HCT116 (cell line): ENCODE results near the gene CDIP1. TPM values are rescaled to one million over a fixed set of nuclear protein-coding genes. Genes with fewer than 3 reads are reported as not detected.

Experiments used
- ATAC-seq: fragments of 200-7000 bp; cut with Tn5 transposase; 2 replicates; pipeline ENCODE4 v1.9.1; 2020; ENCODE audit warnings: mild to moderate bottlenecking, moderate library complexity
- BruUV-seq: library from RNA; stranded (reverse); fragments of 400-500 nt; replicated peaks from 2 replicates; lab custom pipeline; 2021; lab: Mats Ljungman, UMichigan
- CTCF ChIA-PET: fragments of 300-600 bp; sonication (Branson Sonifier 250); formaldehyde crosslinking; loops from one replicate; lab custom pipeline; 2021; ENCODE audit warnings: antibody characterized with exemption; lab: Charles Lee
- POLR2A ChIA-PET: fragments of 300-600, 350-600 bp; sonication (Branson Sonifier 250); formaldehyde crosslinking; loops from one replicate; lab custom pipeline; 2021; ENCODE audit warnings: antibody characterized with exemption; lab: Charles Lee
- RAD21 ChIA-PET, 2 experiments: fragments of 300-600 bp; sonication (Branson Sonifier 250); formaldehyde crosslinking; loops; one replicate each; lab custom pipeline; 2023; ENCODE audit warnings: low total read pairs in 2 of 2; ENCODE audit not compliant: uncharacterized antibody in 2 of 2, unreplicated experiment in 2 of 2, low non-redundant PET in 1 of 2; lab: Charles Lee
- DNase-seq: peaks from one replicate; pipeline ENCODE4 v3.0.0-alpha.2; 2010; ENCODE audit warnings: low read depth, low spot score
- H2AFZ ChIP-seq: fragments of 200-600 bp; shearing (Covaris generic), sonication (generic); 2 replicates; pipeline ENCODE4 v1.6.1; 2017; ENCODE audit warnings: low read depth, mixed run types, mixed read lengths, antibody characterized with exemption, low read length; ENCODE audit not compliant: poor library complexity, severe bottlenecking
- H3K27ac ChIP-seq: 2 replicates; pipeline ENCODE4 v1.5.1; 2012; ENCODE audit warnings: low read depth, low read length
- H3K27me3 ChIP-seq: fragments of 200-600 bp; sonication (generic); 2 replicates; pipeline ENCODE4 v1.6.1; 2016; ENCODE audit warnings: mixed run types, low read length, mixed read lengths; ENCODE audit not compliant: insufficient read depth
- H3K36me3 ChIP-seq, 2 experiments: fragments of 200-500 bp in 1 of 2; fragments of 200-600 bp in 1 of 2; sonication (Bioruptor generic) in 1 of 2; sonication (generic) in 1 of 2; 2 replicates each; pipeline versions ENCODE4 v1.5.1 to v1.6.1; 2014 to 2016; ENCODE audit warnings: low read length in 2 of 2, inconsistent platforms in 1 of 2, mixed read lengths in 1 of 2, mixed run types in 1 of 2; ENCODE audit not compliant: insufficient read depth in 2 of 2, control insufficient read depth in 1 of 2
- H3K4me1 ChIP-seq, 2 experiments: fragments of 200-600 bp in 1 of 2; sonication (generic) in 1 of 2; 2 replicates each; pipeline versions ENCODE4 v1.5.1 to v1.6.1; 2012 to 2017; ENCODE audit warnings: low read length in 2 of 2, inconsistent platforms in 1 of 2, mild to moderate bottlenecking in 1 of 2, mixed read lengths in 1 of 2, mixed run types in 1 of 2, moderate library complexity in 1 of 2; ENCODE audit not compliant: insufficient read depth in 2 of 2, control insufficient read depth in 1 of 2
- H3K4me2 ChIP-seq: fragments of 200-600 bp; sonication (generic); 2 replicates; pipeline ENCODE4 v1.6.1; 2017; ENCODE audit warnings: mixed run types, low read length, mixed read lengths
- H3K4me3 ChIP-seq, 2 experiments: fragments of 200-600 bp in 1 of 2; sonication (generic) in 1 of 2; replicated peaks in 1 of 2; 2 replicates each; pipeline ENCODE4 v1.5.1; 2011 to 2016; ENCODE audit warnings: low read length in 2 of 2, control low read depth in 1 of 2, low read depth in 1 of 2, mild to moderate bottlenecking in 1 of 2, mixed read lengths in 1 of 2, mixed run types in 1 of 2
- H3K79me2 ChIP-seq: fragments of 200-600 bp; sonication (generic); 2 replicates; pipeline ENCODE4 v1.6.1; 2017; ENCODE audit warnings: mild to moderate bottlenecking, mixed run types, low read length, moderate library complexity, mixed read lengths; ENCODE audit not compliant: insufficient read depth
- H3K9ac ChIP-seq: fragments of 200-600 bp; sonication (generic); 2 replicates; pipeline ENCODE4 v1.6.1; 2016; ENCODE audit warnings: low read length, mixed read lengths
- H3K9me2 ChIP-seq: fragments of 200-600 bp; sonication (generic), shearing (Covaris generic); 2 replicates; pipeline ENCODE4 v1.6.1; 2017; ENCODE audit warnings: mixed run types, mild to moderate bottlenecking, moderate library complexity; ENCODE audit not compliant: insufficient read depth
- H3K9me3 ChIP-seq, 2 experiments: fragments of 200-500 bp in 1 of 2; fragments of 200-600 bp in 1 of 2; sonication (Bioruptor generic) in 1 of 2; sonication (generic) in 1 of 2; 2 replicates each; pipeline ENCODE4 v1.6.1; 2014 to 2017; ENCODE audit warnings: low read length in 2 of 2, mixed read lengths in 2 of 2, inconsistent platforms in 1 of 2, low read depth in 1 of 2, mild to moderate bottlenecking in 1 of 2, mixed run types in 1 of 2, moderate library complexity in 1 of 2; ENCODE audit not compliant: control insufficient read depth in 1 of 2, insufficient read depth in 1 of 2
- H4K20me1 ChIP-seq: fragments of 200-600 bp; sonication (generic), shearing (Covaris generic); 2 replicates; pipeline ENCODE4 v1.6.1; 2017; ENCODE audit warnings: mixed run types, mild to moderate bottlenecking, moderate library complexity; ENCODE audit not compliant: insufficient read depth
- ATF3 ChIP-seq: IDR thresholded peaks from 2 replicates; pipeline ENCODE4 v1.6.1; 2012
- CBX3 ChIP-seq: IDR thresholded peaks from 2 replicates; pipeline ENCODE4 v1.6.1; 2012; ENCODE audit warnings: low read depth
- CEBPB ChIP-seq: IDR thresholded peaks from 2 replicates; pipeline ENCODE4 v1.6.1; 2012; ENCODE audit warnings: low read depth
- EGR1 ChIP-seq: IDR thresholded peaks from 2 replicates; pipeline ENCODE4 v1.6.1; 2012; ENCODE audit warnings: low read depth
- ELF1 ChIP-seq: IDR thresholded peaks from 2 replicates; pipeline ENCODE4 v1.6.1; 2012; ENCODE audit warnings: low read depth, borderline replicate concordance
- EZH2phosphoT487 ChIP-seq: fragments of 200-600 bp; IDR thresholded peaks from 2 replicates; pipeline ENCODE4 v1.6.1; 2018; ENCODE audit warnings: antibody characterized with exemption, borderline replicate concordance
- FOSL1 ChIP-seq: IDR thresholded peaks from 2 replicates; pipeline ENCODE4 v1.6.1; 2012; ENCODE audit warnings: low read depth
- JUND ChIP-seq: IDR thresholded peaks from 2 replicates; pipeline ENCODE4 v1.6.1; 2012
- POLR2A ChIP-seq: IDR thresholded peaks from 2 replicates; pipeline ENCODE4 v1.7.0; 2011; ENCODE audit warnings: borderline replicate concordance; ENCODE audit not compliant: insufficient read depth, insufficient read length; ENCODE audit errors: extremely low read depth
- POLR2AphosphoS5 ChIP-seq: IDR thresholded peaks from 2 replicates; pipeline ENCODE4 v1.6.1; 2011; ENCODE audit warnings: mild to moderate bottlenecking, low read depth, low read length, moderate library complexity
- RAD21 ChIP-seq: IDR thresholded peaks from 2 replicates; pipeline ENCODE4 v1.6.1; 2012; ENCODE audit warnings: low read depth, mild to moderate bottlenecking
- SIN3A ChIP-seq: IDR thresholded peaks from 2 replicates; pipeline ENCODE4 v1.6.1; 2012; ENCODE audit warnings: low read depth
- SRF ChIP-seq: IDR thresholded peaks from 2 replicates; pipeline ENCODE4 v1.6.1; 2012; ENCODE audit warnings: low read depth
- TCF7L2 ChIP-seq: IDR thresholded peaks from 2 replicates; pipeline ENCODE4 v1.7.0; 2011; ENCODE audit warnings: borderline replicate concordance, inconsistent platforms; ENCODE audit not compliant: insufficient read depth, insufficient read length; ENCODE audit errors: extremely low read depth
- YY1 ChIP-seq: IDR thresholded peaks from 2 replicates; pipeline ENCODE4 v1.6.1; 2011; ENCODE audit warnings: low read length, low read depth, moderate library complexity, mild to moderate bottlenecking; ENCODE audit not compliant: insufficient replicate concordance; ENCODE audit errors: extremely low read depth
- ZFX ChIP-seq: fragments of 450-650 bp; IDR thresholded peaks from 2 replicates; pipeline ENCODE4 v1.6.1; 2017
- ZNF274 ChIP-seq: fragments of 200-500 bp; sonication (Bioruptor generic); IDR thresholded peaks from 2 replicates; pipeline ENCODE4 v1.6.1; 2014; ENCODE audit warnings: mild to moderate bottlenecking, low read depth, low read length, inconsistent platforms
- intact Hi-C: fragments of 100-400 bp; cut with micrococcal nuclease; formaldehyde crosslinking; loops from 2 replicates; pipeline ENCODE4 v1.10.0; 2022
- total RNA-seq: library from RNA; stranded (reverse); gene quantifications from one replicate; pipeline ENCODE4 v1.2.1, GENCODE V29; 2021; ENCODE audit not compliant: unreplicated experiment
- TF ChIP-seq, protein P1 (sequence below): IDR thresholded peaks from 2 replicates; pipeline ENCODE4 v1.6.1; 2011; ENCODE audit warnings: mild to moderate bottlenecking, low read length, moderate library complexity; ENCODE audit not compliant: insufficient replicate concordance; ENCODE audit errors: extremely low read depth

The CDIP1 gene
- total RNA-seq, 1 experiment from 2014 or later = 7.2 TPM

GRCh38 chr16:4524571-4524970 is 14.0 kb downstream of the CDIP1 start:
- H4K20me1 ChIP-seq = no peaks in the 10 kb centered on the region
- no peak overlapping the region for H3K4me3 ChIP-seq
- DNase-seq (no peak), ATAC-seq (no peak)
- ChIA-PET CTCF (no interaction called here), RAD21 (no interaction called here), POLR2A (no interaction called here)
- no peaks in the 10 kb centered on the region for H3K79me2 ChIP-seq
- intact Hi-C loops = no loop called here
- no peaks in the 10 kb centered on the region for H3K27me3 ChIP-seq
- H3K27ac ChIP-seq = no peak overlapping the region
- H3K9ac ChIP-seq = no peak overlapping the region
- H3K36me3 ChIP-seq = no peaks in the 10 kb centered on the region
- H3K9me3 ChIP-seq = no peaks in the 10 kb centered on the region
- no peaks in the 10 kb centered on the region for H3K9me2 ChIP-seq
- TF ChIP-seq CEBPB = no peak
- TF ChIP-seq SIN3A = no peak
- no peak for TF ChIP-seq EZH2phosphoT487
- no peak for TF ChIP-seq ELF1
- no peak for TF ChIP-seq EGR1
- TF ChIP-seq, protein P1, sequence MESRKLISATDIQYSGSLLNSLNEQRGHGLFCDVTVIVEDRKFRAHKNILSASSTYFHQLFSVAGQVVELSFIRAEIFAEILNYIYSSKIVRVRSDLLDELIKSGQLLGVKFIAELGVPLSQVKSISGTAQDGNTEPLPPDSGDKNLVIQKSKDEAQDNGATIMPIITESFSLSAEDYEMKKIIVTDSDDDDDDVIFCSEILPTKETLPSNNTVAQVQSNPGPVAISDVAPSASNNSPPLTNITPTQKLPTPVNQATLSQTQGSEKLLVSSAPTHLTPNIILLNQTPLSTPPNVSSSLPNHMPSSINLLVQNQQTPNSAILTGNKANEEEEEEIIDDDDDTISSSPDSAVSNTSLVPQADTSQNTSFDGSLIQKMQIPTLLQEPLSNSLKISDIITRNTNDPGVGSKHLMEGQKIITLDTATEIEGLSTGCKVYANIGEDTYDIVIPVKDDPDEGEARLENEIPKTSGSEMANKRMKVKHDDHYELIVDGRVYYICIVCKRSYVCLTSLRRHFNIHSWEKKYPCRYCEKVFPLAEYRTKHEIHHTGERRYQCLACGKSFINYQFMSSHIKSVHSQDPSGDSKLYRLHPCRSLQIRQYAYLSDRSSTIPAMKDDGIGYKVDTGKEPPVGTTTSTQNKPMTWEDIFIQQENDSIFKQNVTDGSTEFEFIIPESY = no peak
- no peak for TF ChIP-seq ATF3
- no peak for TF ChIP-seq JUND
- TF ChIP-seq POLR2AphosphoS5 = no peak
- TF ChIP-seq SRF = no peak
- TF ChIP-seq POLR2A = no peak
- TF ChIP-seq ZNF274 = no peak
- no peak for TF ChIP-seq TCF7L2
- no peak for TF ChIP-seq CBX3
- TF ChIP-seq ZFX = no peak
- TF ChIP-seq FOSL1 = no peak
- TF ChIP-seq RAD21 = no peak
- TF ChIP-seq YY1 = no peak
- H3K4me2 ChIP-seq = no peak overlapping the region
- no TSS peak for BruUV-seq
- H2AFZ ChIP-seq = no peak overlapping the region
- no peaks in the 10 kb centered on the region for H3K4me1 ChIP-seq
